Activated CD4-positive, alpha-beta memory T cell treated with anti-CD3 and anti-CD28 coated beads for 36 hours (primary cell): Measurements from ENCODE around the gene TPX2. TPM values are rescaled to one million over a fixed set of nuclear protein-coding genes. Genes with fewer than 3 reads are reported as not detected.

Source experiments
- CTCF ChIA-PET: fragments of 350-600 bp; sonication (Branson Sonifier 250); formaldehyde crosslinking; loops from one replicate; lab custom pipeline; 2021; ENCODE audit warnings: antibody characterized with exemption, inconsistent platforms; lab: Charles Lee
- POLR2A ChIA-PET: fragments of 350-600 bp; sonication (Branson Sonifier 250); formaldehyde crosslinking; loops from one replicate; lab custom pipeline; 2021; ENCODE audit warnings: antibody characterized with exemption; lab: Charles Lee
- DNase-seq: peaks from one replicate; pipeline ENCODE4 v3.0.0-alpha.2; 2020
- H3K27ac Mint-ChIP-seq: one replicate; pipeline ENCODE4 v1.8.0; 2021; ENCODE audit warnings: mixed read lengths
- H3K27me3 Mint-ChIP-seq: one replicate; pipeline ENCODE4 v1.8.0; 2021; ENCODE audit warnings: mixed read lengths
- H3K36me3 Mint-ChIP-seq: one replicate; pipeline ENCODE4 v1.8.0; 2021; ENCODE audit warnings: mixed read lengths
- H3K4me1 Mint-ChIP-seq: one replicate; pipeline ENCODE4 v1.8.0; 2021; ENCODE audit warnings: low read depth, mixed read lengths
- H3K4me3 Mint-ChIP-seq: one replicate; pipeline ENCODE4 v1.8.0; 2021; ENCODE audit warnings: mild to moderate bottlenecking, mixed read lengths
- H3K9me3 Mint-ChIP-seq: one replicate; pipeline ENCODE4 v1.8.0; 2021; ENCODE audit warnings: mixed read lengths
- intact Hi-C: fragments of 100-400 bp; cut with micrococcal nuclease; formaldehyde crosslinking; loops from one replicate; pipeline ENCODE4 v1.15.1; 2023
- total RNA-seq, 2 experiments: library from RNA; stranded (reverse); gene quantifications; one replicate each; pipeline ENCODE4 v1.2.3, GENCODE V29; 2021

TPX2 gene
- total RNA-seq, 2 experiments from 2014 or later = 149 TPM

DNA sequence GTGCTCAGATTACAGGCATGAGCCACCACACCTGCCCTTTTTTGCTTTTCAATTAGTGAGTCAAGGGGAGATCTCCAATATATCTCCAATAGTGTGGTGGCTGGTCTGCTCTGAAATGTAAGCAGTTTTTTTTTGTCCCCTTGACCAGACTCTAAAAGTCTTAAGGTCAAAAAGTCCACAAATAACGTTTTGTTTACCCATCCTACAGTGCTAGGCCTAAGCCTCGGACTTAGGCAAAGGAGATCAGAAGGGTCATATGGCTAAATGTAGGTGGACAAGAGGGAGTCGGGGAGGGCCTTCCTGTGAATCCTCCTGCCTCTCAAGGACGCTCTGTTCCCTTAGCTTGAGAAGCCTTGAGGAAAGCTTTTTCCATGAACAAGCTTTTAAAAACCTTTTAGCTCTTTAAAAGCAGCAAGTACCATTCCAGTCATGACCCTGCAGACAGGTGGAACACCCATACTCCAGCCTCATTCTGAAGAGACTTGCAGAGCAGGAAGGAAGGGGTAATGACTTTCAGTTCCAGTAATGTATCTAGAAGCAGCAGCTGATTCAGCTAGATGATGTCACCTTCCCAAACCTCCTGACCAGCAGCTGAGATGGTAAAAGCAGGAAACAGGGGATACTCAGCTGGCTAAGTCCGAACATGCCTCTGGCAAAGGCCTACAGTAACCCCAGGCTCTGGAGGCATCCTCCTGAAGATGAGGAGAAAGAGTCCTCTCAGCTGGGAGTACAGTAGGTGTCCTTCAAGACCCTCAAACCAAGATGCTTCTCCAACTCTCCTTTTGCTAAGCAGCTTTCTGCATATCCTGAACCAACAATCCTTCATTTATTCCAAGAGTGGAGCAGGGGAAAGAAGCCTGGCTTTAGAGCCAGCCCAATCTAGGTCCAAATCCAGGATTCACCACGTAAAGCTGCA is 40.0 kb upstream of the TPX2 start:
- peak; percentile 55 for DNase-seq
- H3K27ac Mint-ChIP-seq = peak overlapping the region; percentile 91
- POLR2A ChIA-PET = interaction anchor here (0.6 to 2.1 kb wide), 6 partner anchors 19 to 58 kb away, joined by 4 to 13 read pairs (median 6); partner anchors contain the start of gene BCL2L1
- intact Hi-C loops = loop anchor here (1.0 kb wide), 3 partner anchors 18 to 24 kb away; no protein-coding TSS in a partner anchor
- H3K4me1 Mint-ChIP-seq = peaks cover 64% of the 10 kb centered on the region
- H3K27me3 Mint-ChIP-seq = no peaks in the 10 kb centered on the region
- peaks cover 45% of the 10 kb centered on the region for H3K36me3 Mint-ChIP-seq
- no peaks in the 10 kb centered on the region for H3K9me3 Mint-ChIP-seq
- H3K4me3 Mint-ChIP-seq = peak overlapping the region; percentile 29
- CTCF ChIA-PET = interaction anchor here (1.0 to 5.1 kb wide), 5 partner anchors 24 to 155 kb away, joined by 3 to 39 read pairs (median 12); partner anchors contain the start of gene BCL2L1

DNA sequence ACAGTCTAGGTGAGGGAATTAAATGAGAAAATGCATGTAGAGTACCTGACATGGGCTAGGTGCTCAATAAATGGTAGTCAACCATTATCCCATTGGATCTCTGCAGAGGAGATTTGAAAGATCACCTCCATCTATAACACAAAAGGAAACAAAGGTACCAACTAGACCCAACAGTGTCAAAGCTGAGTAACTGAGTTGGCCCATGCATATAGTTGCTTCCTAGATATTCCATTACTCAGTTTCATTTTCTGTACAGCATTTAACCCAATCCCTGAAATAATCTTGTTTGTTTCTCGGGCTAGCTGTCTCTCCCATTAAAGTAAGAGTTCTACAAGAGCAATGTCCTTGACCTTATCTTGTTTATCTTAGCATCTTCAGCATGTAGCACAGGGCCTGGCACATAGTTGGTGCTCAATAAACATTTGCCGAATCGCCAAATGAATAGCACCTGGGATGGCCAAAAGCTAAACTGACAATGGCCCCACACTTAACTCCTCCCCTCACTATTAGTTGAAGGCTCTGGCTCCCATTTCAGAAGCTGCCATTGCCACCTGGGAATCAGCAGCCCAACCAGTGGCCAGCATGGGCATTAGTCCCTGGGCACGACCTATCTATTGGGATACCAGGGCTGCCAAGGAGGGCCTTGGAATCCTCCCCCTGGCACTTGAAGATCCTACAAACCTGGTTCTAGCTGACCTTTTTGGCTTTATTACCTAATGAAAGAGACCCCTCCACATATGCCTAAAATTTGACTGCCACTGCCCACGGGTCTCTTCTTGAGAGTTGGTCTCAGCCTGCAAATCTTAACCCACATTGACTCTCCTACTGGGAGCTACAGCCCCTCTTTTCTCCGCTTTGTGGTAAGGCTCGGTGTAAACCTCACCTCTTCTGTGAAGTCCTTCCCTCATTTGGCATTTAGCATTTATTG is 39.0 kb upstream of the TPX2 start:
- CTCF ChIA-PET = interaction anchor here (1.3 to 5.1 kb wide), 5 partner anchors 23 to 154 kb away, joined by 3 to 39 read pairs (median 12); partner anchors contain the start of gene BCL2L1
- intact Hi-C loops = loop anchor here (1.0 kb wide), 3 partner anchors 17 to 25 kb away; no protein-coding TSS in a partner anchor
- no peak for DNase-seq
- H3K36me3 Mint-ChIP-seq = peaks cover 45% of the 10 kb centered on the region
- peaks cover 59% of the 10 kb centered on the region for H3K4me1 Mint-ChIP-seq
- H3K4me3 Mint-ChIP-seq = no peak overlapping the region
- H3K9me3 Mint-ChIP-seq = no peaks in the 10 kb centered on the region
- peak overlapping the region; percentile 91 for H3K27ac Mint-ChIP-seq
- no peaks in the 10 kb centered on the region for H3K27me3 Mint-ChIP-seq
- POLR2A ChIA-PET = interaction anchor here (1.0 to 2.1 kb wide), 6 partner anchors 18 to 39 kb away, joined by 3 to 13 read pairs (median 5); partner anchors contain the start of gene BCL2L1

DNA sequence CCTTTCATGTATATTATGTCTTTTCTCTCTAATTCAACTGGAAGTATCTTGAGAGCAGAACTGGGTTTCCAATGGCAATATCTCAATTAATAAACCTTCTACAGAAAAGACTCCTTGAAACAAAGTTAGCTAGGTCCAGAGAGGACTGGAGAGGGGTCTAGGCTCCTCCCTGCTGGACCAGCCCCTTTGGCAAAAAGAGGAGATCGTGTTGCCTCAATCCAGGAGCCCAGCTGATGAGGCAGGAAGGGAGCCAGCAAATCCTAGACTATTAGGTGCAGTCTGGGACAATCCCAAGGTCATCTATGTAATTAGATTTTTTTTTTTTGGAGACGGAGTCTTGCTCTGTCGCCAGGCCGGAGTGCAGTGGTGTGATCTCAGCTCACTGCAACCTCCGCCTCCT is 38.3 kb upstream of the TPX2 start:
- ChIA-PET CTCF (interaction anchor here (1.3 to 5.1 kb wide), 5 partner anchors 22 to 154 kb away, joined by 3 to 39 read pairs (median 12); partner anchors contain the start of gene BCL2L1), POLR2A (interaction anchor here (1.0 to 2.1 kb wide), 4 partner anchors 22 to 39 kb away, joined by 3 to 13 read pairs (median 5); partner anchors contain the start of gene BCL2L1)
- H3K27ac Mint-ChIP-seq = peak overlapping the region; percentile 91
- no peak overlapping the region for H3K4me3 Mint-ChIP-seq
- H3K4me1 Mint-ChIP-seq = peaks cover 56% of the 10 kb centered on the region
- no peaks in the 10 kb centered on the region for H3K9me3 Mint-ChIP-seq
- H3K27me3 Mint-ChIP-seq = no peaks in the 10 kb centered on the region
- peaks cover 46% of the 10 kb centered on the region for H3K36me3 Mint-ChIP-seq
- intact Hi-C loops = no loop called here
- no peak for DNase-seq

DNA sequence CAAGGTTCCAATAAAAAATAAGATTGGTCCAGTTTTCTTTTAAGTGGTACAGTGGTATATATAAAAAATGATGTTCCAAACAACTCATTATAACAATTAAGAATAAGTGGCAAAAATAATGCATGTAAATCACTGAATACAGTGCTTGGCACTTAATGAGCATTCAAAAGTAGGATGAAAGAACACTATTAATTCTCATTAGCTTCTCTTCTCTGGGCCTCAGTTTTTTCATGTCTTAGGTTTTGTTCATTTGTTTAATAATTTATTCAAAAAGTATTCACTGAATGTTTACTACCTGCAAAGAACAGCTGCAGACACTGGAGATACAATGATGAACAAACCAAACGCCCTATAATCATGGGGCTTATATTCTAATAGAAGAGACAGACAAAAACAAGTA is 37.5 kb upstream of the TPX2 start:
- intact Hi-C loops = no loop called here
- Mint-ChIP-seq H3K36me3 (peaks cover 54% of the 10 kb centered on the region), H3K4me3 (no peak overlapping the region), H3K9me3 (no peaks in the 10 kb centered on the region), H3K4me1 (peaks cover 59% of the 10 kb centered on the region), H3K27me3 (no peaks in the 10 kb centered on the region), H3K27ac (peak overlapping the region; percentile 63)
- DNase-seq = no peak
- ChIA-PET CTCF (interaction anchor here (3.4 to 5.1 kb wide), 3 partner anchors 22 to 67 kb away, joined by 12 to 39 read pairs (median 33); partner anchors contain the start of gene BCL2L1), POLR2A (no interaction called here)

DNA sequence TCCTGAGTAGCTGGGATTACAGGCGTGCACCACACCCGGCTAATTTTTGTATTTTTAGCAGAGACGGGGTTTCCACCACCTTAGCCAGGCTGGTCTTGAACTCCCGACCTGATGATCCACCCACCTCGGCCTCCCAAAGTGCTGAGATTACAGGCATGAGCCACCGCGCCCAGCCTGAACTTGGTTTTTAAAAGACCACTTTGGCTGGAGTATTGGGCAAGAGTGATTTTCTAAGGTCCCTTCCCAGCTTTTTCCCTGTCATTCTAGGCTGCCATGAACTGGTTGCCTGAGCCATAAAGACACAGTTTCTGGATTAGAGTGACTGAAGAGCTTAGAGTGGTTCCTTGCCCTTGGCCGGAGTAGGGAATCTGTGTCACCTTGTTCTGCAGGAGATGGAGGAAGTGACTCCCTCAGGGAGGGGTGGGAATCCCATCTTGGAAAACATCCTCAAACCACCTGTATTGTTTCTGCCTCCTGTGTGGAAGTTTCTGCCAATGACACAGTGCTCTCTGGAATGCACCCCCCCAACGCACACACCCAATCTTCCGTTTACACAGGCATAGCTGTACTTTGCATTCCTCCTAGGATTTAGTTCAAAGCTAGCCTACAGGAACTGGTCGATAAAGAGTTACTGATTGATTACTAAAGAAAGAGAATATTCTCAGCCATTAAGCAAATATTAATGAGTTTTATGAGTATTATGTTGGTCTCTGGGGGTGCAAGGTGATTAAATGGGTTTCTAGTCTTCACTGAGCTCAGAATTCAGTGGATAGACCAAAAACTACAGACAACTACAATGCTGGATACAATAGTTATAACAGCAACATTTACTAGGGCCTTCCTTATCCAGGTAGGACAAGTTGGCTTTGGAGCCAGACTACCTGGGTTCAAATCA is 34.6 kb upstream of the TPX2 start:
- Mint-ChIP-seq H3K4me1 (peaks cover 67% of the 10 kb centered on the region), H3K27me3 (no peaks in the 10 kb centered on the region), H3K4me3 (no peak overlapping the region), H3K9me3 (no peaks in the 10 kb centered on the region), H3K27ac (no peak overlapping the region), H3K36me3 (peaks cover 54% of the 10 kb centered on the region)
- intact Hi-C loops = no loop called here
- POLR2A ChIA-PET = no interaction called here
- no peak for DNase-seq
- CTCF ChIA-PET = interaction anchor here (0.5 to 2.4 kb wide), 3 partner anchors 12 to 40 kb away, joined by 3 to 11 read pairs (median 3); partner anchors contain the start of gene BCL2L1

DNA sequence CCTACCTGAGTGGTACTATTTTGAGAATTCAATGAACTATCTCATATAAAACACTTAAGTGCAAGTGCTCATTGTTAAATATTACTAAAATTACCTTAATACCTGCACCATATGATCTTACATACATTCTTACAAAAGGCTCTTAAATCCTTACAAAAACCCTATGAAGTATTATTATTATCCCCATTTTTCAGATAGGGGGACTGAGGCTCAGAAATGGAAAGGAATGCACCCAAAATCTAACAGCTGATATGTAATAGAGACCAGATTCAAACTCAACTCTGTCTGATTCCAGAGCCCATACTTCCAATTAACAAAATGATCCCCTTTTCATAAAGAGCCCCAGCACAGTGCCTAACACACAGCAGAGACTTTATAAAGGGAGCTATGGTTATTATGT is 33.9 kb upstream of the TPX2 start:
- H3K9me3 Mint-ChIP-seq = no peaks in the 10 kb centered on the region
- no peak overlapping the region for H3K4me3 Mint-ChIP-seq
- POLR2A ChIA-PET = no interaction called here
- CTCF ChIA-PET = interaction anchor here (0.8 to 2.4 kb wide), 3 partner anchors 18 to 72 kb away, joined by 3 to 11 read pairs (median 3); partner anchors contain the start of gene BCL2L1
- H3K27ac Mint-ChIP-seq = peak overlapping the region; percentile 64
- intact Hi-C loops = no loop called here
- peaks cover 60% of the 10 kb centered on the region for H3K36me3 Mint-ChIP-seq
- H3K4me1 Mint-ChIP-seq = peaks cover 65% of the 10 kb centered on the region
- no peaks in the 10 kb centered on the region for H3K27me3 Mint-ChIP-seq
- no peak for DNase-seq

DNA sequence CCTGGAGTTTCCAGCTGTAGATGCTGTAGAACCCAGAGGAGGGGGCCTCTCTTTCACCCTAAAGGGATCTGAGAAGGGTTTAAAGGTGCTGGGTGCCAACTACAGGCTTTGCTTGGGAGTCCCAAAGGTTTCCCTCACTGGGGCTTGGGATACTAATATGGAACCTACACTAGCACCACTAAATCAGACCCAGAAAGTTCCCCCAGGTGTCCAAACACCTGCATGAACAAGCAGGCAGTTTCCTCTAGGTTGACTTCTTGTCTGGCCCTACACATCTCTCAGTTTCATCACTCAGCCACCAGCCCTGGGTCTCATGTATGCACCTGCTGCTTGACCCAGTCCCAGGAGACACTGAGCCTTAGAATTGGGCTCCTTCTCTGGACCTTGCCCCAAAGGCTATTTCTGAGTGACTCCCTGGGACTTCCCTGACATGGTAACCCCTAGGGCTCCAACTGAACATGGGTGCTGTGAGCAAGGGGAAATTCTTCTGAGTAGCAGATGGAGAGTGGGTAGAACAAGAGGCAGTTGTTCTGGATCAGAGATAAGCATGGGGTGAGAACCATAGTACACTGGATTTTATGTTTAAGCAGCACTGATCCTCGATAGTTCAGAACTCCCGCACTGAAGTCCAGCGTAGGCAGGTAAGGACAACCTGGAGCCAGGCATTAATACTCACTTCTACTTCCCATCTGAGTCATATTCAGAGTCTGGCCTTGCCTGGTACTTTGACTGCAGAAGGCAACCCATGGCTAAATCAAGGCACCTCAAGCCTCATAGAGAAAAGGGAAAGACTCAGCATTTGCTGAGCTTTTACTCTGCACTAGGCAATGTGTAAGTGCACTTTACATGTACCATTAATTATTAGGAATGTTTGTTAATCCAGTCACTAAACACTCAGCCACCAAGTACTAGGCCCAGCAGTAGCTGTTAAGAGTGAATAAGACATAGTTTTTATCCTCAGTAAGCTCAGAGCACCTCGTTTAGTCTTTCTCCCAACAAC is 33.2 kb upstream of the TPX2 start:
- POLR2A ChIA-PET = interaction anchor here (0.6 kb wide), 1 partner anchor 42 kb away, joined by 4 read pairs; no protein-coding TSS in a partner anchor
- H3K27me3 Mint-ChIP-seq = no peaks in the 10 kb centered on the region
- CTCF ChIA-PET = interaction anchor here (1.0 to 2.4 kb wide), 5 partner anchors 12 to 73 kb away, joined by 3 to 11 read pairs (median 5); partner anchors contain the start of gene BCL2L1
- H3K27ac Mint-ChIP-seq = peak overlapping the region; percentile 54
- intact Hi-C loops = no loop called here
- H3K36me3 Mint-ChIP-seq = peaks cover 58% of the 10 kb centered on the region
- peaks cover 65% of the 10 kb centered on the region for H3K4me1 Mint-ChIP-seq
- H3K9me3 Mint-ChIP-seq = no peaks in the 10 kb centered on the region
- H3K4me3 Mint-ChIP-seq = no peak overlapping the region
- no peak for DNase-seq

DNA sequence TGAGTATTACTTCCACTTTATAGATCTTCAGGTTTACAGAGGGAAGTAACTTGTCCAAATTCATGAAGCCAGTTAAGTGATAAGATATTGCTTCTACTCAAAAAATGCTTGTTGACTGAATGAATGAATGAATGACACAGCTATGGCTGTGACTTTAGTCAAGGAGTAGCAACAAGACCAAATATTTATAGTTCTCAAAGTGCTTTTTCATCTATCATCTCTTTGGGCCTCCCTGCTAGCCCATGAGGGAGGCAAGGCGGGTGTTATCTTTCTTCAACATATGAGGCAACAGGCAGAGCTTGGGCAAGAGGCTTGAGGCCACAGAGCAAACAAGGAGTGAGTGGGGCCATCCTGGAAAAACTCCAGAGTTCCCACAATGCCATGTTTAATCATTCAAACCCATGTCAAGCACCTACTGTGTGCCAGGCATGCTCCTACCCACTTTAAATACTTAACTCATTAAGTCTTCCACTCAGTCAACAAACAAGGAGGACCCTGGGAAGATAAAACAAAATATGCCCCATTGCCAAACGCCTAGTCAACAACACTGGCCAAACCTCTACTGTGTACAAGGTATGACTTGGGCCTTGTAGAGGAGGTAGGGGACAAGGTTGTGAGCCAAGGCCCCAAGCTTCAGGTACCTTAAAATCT is 32.4 kb upstream of the TPX2 start:
- no peak for DNase-seq
- ChIA-PET CTCF (interaction anchor here (1.0 to 2.4 kb wide), 4 partner anchors 11 to 45 kb away, joined by 3 to 11 read pairs (median 6); partner anchors contain the start of gene BCL2L1), POLR2A (interaction anchor here (0.6 kb wide), 1 partner anchor 42 kb away, joined by 4 read pairs; no protein-coding TSS in a partner anchor)
- Mint-ChIP-seq H3K4me1 (peaks cover 68% of the 10 kb centered on the region), H3K36me3 (peaks cover 60% of the 10 kb centered on the region), H3K9me3 (no peaks in the 10 kb centered on the region), H3K27ac (peak overlapping the region; percentile 54), H3K4me3 (no peak overlapping the region), H3K27me3 (no peaks in the 10 kb centered on the region)
- intact Hi-C loops = no loop called here

DNA sequence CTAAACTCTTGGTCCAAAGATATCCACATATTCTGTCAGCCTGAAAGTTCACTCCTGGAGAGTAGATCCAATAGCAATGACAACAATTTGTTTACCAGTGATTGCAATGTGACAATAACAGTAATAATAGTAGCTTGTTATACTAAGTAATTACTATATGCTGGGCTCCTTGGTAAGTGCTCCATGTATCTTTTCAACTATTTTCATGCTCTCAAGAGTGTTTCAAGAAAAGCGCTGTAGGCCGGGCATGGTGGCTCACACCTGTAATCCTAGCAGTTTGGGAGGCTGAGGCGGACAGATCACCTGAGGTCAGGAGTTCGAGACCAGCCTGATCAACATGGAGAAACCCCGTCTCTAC is 31.9 kb upstream of the TPX2 start:
- Mint-ChIP-seq H3K4me1 (peaks cover 68% of the 10 kb centered on the region), H3K27me3 (no peaks in the 10 kb centered on the region), H3K27ac (peak overlapping the region; percentile 5), H3K9me3 (no peaks in the 10 kb centered on the region), H3K36me3 (peaks cover 58% of the 10 kb centered on the region), H3K4me3 (no peak overlapping the region)
- ChIA-PET CTCF (interaction anchor here (1.0 to 1.7 kb wide), 3 partner anchors 10 to 15 kb away, joined by 3 to 7 read pairs (median 5); partner anchors contain the start of gene BCL2L1), POLR2A (no interaction called here)
- no peak for DNase-seq
- intact Hi-C loops = no loop called here
